ENCODE data around the gene BORCS5.

- TF ChIP-seq CTCF (IDR thresholded peaks at IDR 0.05 in 8 of 11, conservative IDR thresholded peaks at IDR 0.05 in 3 of 11): no peak
- no peak for TF ChIP-seq POLR2AphosphoS5 (IDR thresholded peaks at IDR 0.05)
- TF ChIP-seq POLR2A (IDR thresholded peaks at IDR 0.05): no peak
Observed at GRCh38 chr12:12495536-12495935, 138.7 kb downstream of the BORCS5 start.
